ENCODE data around the gene PLEKHM2.

Gene PLEKHM2

DNA sequence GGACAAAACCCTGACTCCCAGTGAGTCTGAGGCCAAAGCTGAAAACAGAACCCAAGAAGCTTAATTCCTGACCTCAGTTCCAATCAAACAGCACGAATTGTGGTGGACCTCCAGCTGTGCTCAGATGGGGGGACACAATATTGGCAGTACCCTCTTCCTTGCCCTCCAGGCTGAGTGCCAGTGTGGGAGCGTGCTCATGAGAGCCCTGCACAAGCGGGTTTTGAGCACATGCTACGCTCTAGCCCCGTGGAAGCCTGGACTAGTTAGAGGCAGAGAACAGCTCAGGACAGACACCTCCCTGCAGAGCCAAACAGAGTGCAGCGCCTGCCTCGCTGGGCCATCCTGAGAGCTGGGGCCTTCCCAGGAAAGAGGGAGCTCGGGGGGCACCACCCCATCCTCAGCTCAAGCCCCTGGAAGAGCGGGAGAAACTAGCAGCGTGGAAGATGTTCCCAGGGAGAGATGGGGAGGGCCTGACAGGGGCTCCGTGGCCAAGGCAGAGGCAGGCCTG is 49.2 kb downstream of the PLEKHM2 start:
- DNase-seq = no peak
- H2BK5ac ChIP-seq (ENCODE audit: low read length) = no peak overlapping the region
- no peak overlapping the region for H3K4me3 ChIP-seq (ENCODE audit: low read length)
- peaks cover 3% of the 10 kb centered on the region for H3K36me3 ChIP-seq (ENCODE audit: control insufficient read depth, insufficient read depth, low read length)
- no peaks in the 10 kb centered on the region for H3K4me1 ChIP-seq (ENCODE audit: control insufficient read depth, low read depth, low read length)
- no peak overlapping the region for H3K18ac ChIP-seq (ENCODE audit: low read length)
- no peaks in the 10 kb centered on the region for H3K27me3 ChIP-seq (ENCODE audit: insufficient read depth, low read length, poor library complexity)
- H2AK5ac ChIP-seq (ENCODE audit: low read length) = no peak overlapping the region
- H3K4ac ChIP-seq (ENCODE audit: low read depth, low read length) = no peak overlapping the region
- H3K9ac ChIP-seq (ENCODE audit: low read length) = no peak overlapping the region
- H3K79me2 ChIP-seq (ENCODE audit: control insufficient read depth, insufficient read depth, low read length) = no peaks in the 10 kb centered on the region
- no peak overlapping the region for H2BK15ac ChIP-seq (replicated peaks; ENCODE audit: low read depth)
- H4K5ac ChIP-seq (ENCODE audit: low read length) = no peak overlapping the region
- no peak overlapping the region for H3K27ac ChIP-seq (ENCODE audit: low read depth, low read length)
- no peak overlapping the region for H3K4me2 ChIP-seq (ENCODE audit: low read length)
- no peaks in the 10 kb centered on the region for H3K79me1 ChIP-seq (ENCODE audit: low read length)
- no peak overlapping the region for H3K23ac ChIP-seq (ENCODE audit: low read length)
- H3K56ac ChIP-seq (ENCODE audit: low read length) = no peak overlapping the region
- no CpG with 5 or more reads among the region's 11 CpGs for WGBS (ENCODE audit: extremely low coverage, insufficient coverage, low lambda C conversion rate)
- no peak overlapping the region for H4K8ac ChIP-seq (ENCODE audit: low read depth, low read length)
- no peak overlapping the region for H2BK120ac ChIP-seq (ENCODE audit: low read depth, low read length)

DNA sequence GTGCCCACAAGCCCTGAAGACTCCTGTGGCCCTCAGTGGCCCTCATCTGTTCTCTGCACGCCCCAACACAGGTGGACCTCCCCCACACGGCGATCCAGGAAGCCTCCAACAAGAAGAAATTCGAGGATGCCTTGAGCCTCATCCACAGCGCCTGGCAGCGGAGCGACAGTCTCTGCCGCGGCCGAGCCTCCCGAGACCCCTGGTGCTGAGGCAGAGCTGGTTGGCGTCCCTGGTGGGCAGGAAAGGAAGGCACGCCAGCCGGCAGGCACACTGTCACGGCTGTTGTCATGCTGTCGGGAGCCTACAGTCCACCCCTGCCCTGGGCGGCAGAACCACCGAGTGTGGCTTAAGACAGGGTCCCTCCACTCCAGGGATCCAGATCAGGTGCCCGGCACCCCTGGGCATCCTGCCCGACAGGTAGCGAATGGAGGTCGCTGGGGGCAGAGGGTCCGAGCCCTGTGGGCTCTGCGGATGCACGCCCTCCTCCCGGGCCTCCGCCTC is 49.7 kb downstream of the PLEKHM2 start:
- Histone ChIP-seq H3K4ac (ENCODE audit: low read depth, low read length) (no peak overlapping the region), H2BK5ac (ENCODE audit: low read length) (no peak overlapping the region), H3K9ac (ENCODE audit: low read length) (no peak overlapping the region), H2BK120ac (ENCODE audit: low read depth, low read length) (no peak overlapping the region), H3K27ac (ENCODE audit: low read depth, low read length) (no peak overlapping the region), H3K4me1 (ENCODE audit: control insufficient read depth, low read depth, low read length) (no peaks in the 10 kb centered on the region), H3K4me3 (ENCODE audit: low read length) (no peak overlapping the region), H3K23ac (ENCODE audit: low read length) (no peak overlapping the region), H3K36me3 (ENCODE audit: control insufficient read depth, insufficient read depth, low read length) (peaks cover 2% of the 10 kb centered on the region), H3K18ac (ENCODE audit: low read length) (no peak overlapping the region), H2AK5ac (ENCODE audit: low read length) (no peak overlapping the region), H3K56ac (ENCODE audit: low read length) (no peak overlapping the region), H4K5ac (ENCODE audit: low read length) (no peak overlapping the region), H2BK15ac (replicated peaks; ENCODE audit: low read depth) (no peak overlapping the region), H3K4me2 (ENCODE audit: low read length) (no peak overlapping the region), H3K79me2 (ENCODE audit: control insufficient read depth, insufficient read depth, low read length) (no peaks in the 10 kb centered on the region), H4K8ac (ENCODE audit: low read depth, low read length) (no peak overlapping the region), H3K79me1 (ENCODE audit: low read length) (no peaks in the 10 kb centered on the region), H3K27me3 (ENCODE audit: insufficient read depth, low read length, poor library complexity) (no peaks in the 10 kb centered on the region)
- no CpG with 5 or more reads among the region's 27 CpGs for WGBS (ENCODE audit: extremely low coverage, insufficient coverage, low lambda C conversion rate)
- DNase-seq = no peak

GRCh38 chr1:15734296-15734695 is 50.2 kb downstream of the PLEKHM2 start:
- Histone ChIP-seq H3K27me3 (ENCODE audit: insufficient read depth, low read length, poor library complexity) (no peaks in the 10 kb centered on the region), H3K9ac (ENCODE audit: low read length) (no peak overlapping the region), H3K27ac (ENCODE audit: low read depth, low read length) (no peak overlapping the region), H3K4me1 (ENCODE audit: control insufficient read depth, low read depth, low read length) (no peaks in the 10 kb centered on the region), H2AK5ac (ENCODE audit: low read length) (no peak overlapping the region), H3K36me3 (ENCODE audit: control insufficient read depth, insufficient read depth, low read length) (peaks cover 2% of the 10 kb centered on the region), H3K18ac (ENCODE audit: low read length) (no peak overlapping the region), H3K4me3 (ENCODE audit: low read length) (no peak overlapping the region), H3K4me2 (ENCODE audit: low read length) (no peak overlapping the region), H2BK120ac (ENCODE audit: low read depth, low read length) (no peak overlapping the region), H3K4ac (ENCODE audit: low read depth, low read length) (no peak overlapping the region), H3K79me2 (ENCODE audit: control insufficient read depth, insufficient read depth, low read length) (no peaks in the 10 kb centered on the region), H2BK15ac (replicated peaks; ENCODE audit: low read depth) (no peak overlapping the region), H4K5ac (ENCODE audit: low read length) (no peak overlapping the region), H3K23ac (ENCODE audit: low read length) (no peak overlapping the region), H3K79me1 (ENCODE audit: low read length) (no peaks in the 10 kb centered on the region), H3K56ac (ENCODE audit: low read length) (no peak overlapping the region), H4K8ac (ENCODE audit: low read depth, low read length) (no peak overlapping the region), H2BK5ac (ENCODE audit: low read length) (no peak overlapping the region)
- WGBS (ENCODE audit: extremely low coverage, insufficient coverage, low lambda C conversion rate) = no CpG with 5 or more reads among the region's 13 CpGs
- no peak for DNase-seq

DNA sequence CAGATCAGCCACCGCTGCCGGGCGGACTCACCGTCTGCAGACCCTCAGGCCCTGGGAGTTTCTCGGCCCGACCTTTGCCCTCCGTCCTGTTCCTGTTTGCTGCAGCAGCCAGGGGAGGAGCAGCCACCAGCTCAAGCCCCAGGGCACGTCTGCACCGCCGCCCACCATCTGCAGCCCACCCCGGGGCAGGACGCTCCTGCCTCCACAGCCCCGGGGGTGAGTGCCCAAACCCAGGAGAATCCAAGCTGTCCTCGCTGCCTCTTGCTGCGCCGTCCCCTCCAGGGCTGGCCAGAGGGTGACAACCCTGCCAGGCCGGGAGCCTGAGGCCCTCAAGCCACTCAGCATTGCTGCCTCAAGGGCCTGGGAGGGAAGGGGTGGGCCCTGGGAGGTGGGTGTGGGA is 50.8 kb downstream of the PLEKHM2 start:
- Histone ChIP-seq H2BK15ac (replicated peaks; ENCODE audit: low read depth) (no peak overlapping the region), H3K27ac (ENCODE audit: low read depth, low read length) (no peak overlapping the region), H3K4me3 (ENCODE audit: low read length) (no peak overlapping the region), H3K36me3 (ENCODE audit: control insufficient read depth, insufficient read depth, low read length) (peaks cover 2% of the 10 kb centered on the region), H3K56ac (ENCODE audit: low read length) (no peak overlapping the region), H4K8ac (ENCODE audit: low read depth, low read length) (no peak overlapping the region), H4K5ac (ENCODE audit: low read length) (no peak overlapping the region), H3K9ac (ENCODE audit: low read length) (no peak overlapping the region), H2BK120ac (ENCODE audit: low read depth, low read length) (no peak overlapping the region), H3K23ac (ENCODE audit: low read length) (no peak overlapping the region), H3K4me1 (ENCODE audit: control insufficient read depth, low read depth, low read length) (no peaks in the 10 kb centered on the region), H2BK5ac (ENCODE audit: low read length) (no peak overlapping the region), H3K27me3 (ENCODE audit: insufficient read depth, low read length, poor library complexity) (no peaks in the 10 kb centered on the region), H3K4ac (ENCODE audit: low read depth, low read length) (no peak overlapping the region), H3K79me1 (ENCODE audit: low read length) (no peaks in the 10 kb centered on the region), H2AK5ac (ENCODE audit: low read length) (no peak overlapping the region), H3K18ac (ENCODE audit: low read length) (no peak overlapping the region), H3K79me2 (ENCODE audit: control insufficient read depth, insufficient read depth, low read length) (no peaks in the 10 kb centered on the region), H3K4me2 (ENCODE audit: low read length) (no peak overlapping the region)
- DNase-seq = no peak
- no CpG with 5 or more reads among the region's 17 CpGs for WGBS (ENCODE audit: extremely low coverage, insufficient coverage, low lambda C conversion rate)

- Histone ChIP-seq H3K27me3 (ENCODE audit: insufficient read depth, low read length, poor library complexity) (no peaks in the 10 kb centered on the region), H2AK5ac (ENCODE audit: low read length) (no peak overlapping the region), H3K4me2 (ENCODE audit: low read length) (no peak overlapping the region), H3K4me1 (ENCODE audit: control insufficient read depth, low read depth, low read length) (no peaks in the 10 kb centered on the region), H3K36me3 (ENCODE audit: control insufficient read depth, insufficient read depth, low read length) (peaks cover under 1% of the 10 kb centered on the region), H3K79me1 (ENCODE audit: low read length) (no peaks in the 10 kb centered on the region), H3K79me2 (ENCODE audit: control insufficient read depth, insufficient read depth, low read length) (no peaks in the 10 kb centered on the region), H3K18ac (ENCODE audit: low read length) (no peak overlapping the region), H3K56ac (ENCODE audit: low read length) (no peak overlapping the region), H2BK5ac (ENCODE audit: low read length) (no peak overlapping the region), H2BK120ac (ENCODE audit: low read depth, low read length) (no peak overlapping the region), H3K4ac (ENCODE audit: low read depth, low read length) (no peak overlapping the region), H3K9ac (ENCODE audit: low read length) (no peak overlapping the region), H3K4me3 (ENCODE audit: low read length) (no peak overlapping the region), H4K8ac (ENCODE audit: low read depth, low read length) (no peak overlapping the region), H4K5ac (ENCODE audit: low read length) (no peak overlapping the region), H3K23ac (ENCODE audit: low read length) (no peak overlapping the region), H3K27ac (ENCODE audit: low read depth, low read length) (no peak overlapping the region), H2BK15ac (replicated peaks; ENCODE audit: low read depth) (no peak overlapping the region)
- no CpG with 5 or more reads among the region's 12 CpGs for WGBS (ENCODE audit: extremely low coverage, insufficient coverage, low lambda C conversion rate)
- DNase-seq = no peak
Observed at GRCh38 chr1:15735304-15736037, 51.4 kb downstream of the PLEKHM2 start.
